ENCODE results near the gene WDCP.
"Not testable (repeated sequence)": the region's sequence is repeated elsewhere in the genome, so short reads cannot be mapped to it uniquely, and the experiment has no call there.

WDCP gene, protein sequence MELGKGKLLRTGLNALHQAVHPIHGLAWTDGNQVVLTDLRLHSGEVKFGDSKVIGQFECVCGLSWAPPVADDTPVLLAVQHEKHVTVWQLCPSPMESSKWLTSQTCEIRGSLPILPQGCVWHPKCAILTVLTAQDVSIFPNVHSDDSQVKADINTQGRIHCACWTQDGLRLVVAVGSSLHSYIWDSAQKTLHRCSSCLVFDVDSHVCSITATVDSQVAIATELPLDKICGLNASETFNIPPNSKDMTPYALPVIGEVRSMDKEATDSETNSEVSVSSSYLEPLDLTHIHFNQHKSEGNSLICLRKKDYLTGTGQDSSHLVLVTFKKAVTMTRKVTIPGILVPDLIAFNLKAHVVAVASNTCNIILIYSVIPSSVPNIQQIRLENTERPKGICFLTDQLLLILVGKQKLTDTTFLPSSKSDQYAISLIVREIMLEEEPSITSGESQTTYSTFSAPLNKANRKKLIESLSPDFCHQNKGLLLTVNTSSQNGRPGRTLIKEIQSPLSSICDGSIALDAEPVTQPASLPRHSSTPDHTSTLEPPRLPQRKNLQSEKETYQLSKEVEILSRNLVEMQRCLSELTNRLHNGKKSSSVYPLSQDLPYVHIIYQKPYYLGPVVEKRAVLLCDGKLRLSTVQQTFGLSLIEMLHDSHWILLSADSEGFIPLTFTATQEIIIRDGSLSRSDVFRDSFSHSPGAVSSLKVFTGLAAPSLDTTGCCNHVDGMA

DNA sequence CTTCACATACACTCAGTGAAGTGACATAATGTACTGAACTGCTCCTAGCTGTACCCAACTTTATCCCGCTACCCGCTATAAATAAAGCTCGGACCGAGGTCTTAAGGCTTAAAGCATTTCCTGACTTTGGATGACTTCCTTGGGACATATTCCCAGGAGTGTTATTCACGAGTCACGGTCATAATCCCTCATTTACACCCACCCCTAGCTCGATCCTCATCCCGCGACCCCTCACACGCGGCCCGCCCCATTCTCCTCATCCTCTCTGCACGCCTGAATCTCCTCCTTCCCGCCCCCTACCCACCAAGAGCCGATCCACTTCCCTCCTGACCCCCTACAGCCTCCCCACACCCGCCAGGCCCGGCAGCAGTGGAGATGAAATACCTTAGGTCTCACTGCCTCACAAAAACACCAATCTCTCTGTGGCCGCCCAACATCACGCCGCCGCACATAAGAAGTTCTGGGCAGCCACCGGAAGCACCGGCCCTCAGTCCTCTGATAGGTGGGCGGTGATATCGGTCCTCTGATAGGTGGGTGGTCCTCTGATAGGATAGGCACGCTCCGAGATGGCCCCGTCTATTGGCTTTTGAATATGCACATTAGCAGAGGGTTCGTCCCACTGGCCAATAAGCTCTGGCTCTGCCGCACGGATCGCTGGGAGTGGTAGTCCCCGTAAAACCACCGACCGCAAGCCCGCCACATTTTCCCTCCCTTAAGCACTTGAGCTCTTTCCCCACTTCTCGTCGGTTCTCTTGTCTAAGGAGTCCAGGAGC is at the start of gene WDCP:
Gene WDCP, minus strand, starts transcription at position 462 of the 773 bp plus-strand sequence. CDS start 7,897 bp downstream, outside the sequence.
- POLR2A ChIA-PET: interaction anchor here (0.8 to 2.4 kb wide), 28 partner anchors 8 to 313 kb away, joined by 3 to 44 read pairs (median 4); partner anchors contain the start of genes ATAD2B, ITSN2, SF3B6 and TP53I3
- CTCF ChIA-PET: interaction anchor here (0.5 to 1.9 kb wide), 5 partner anchors 23 to 122 kb away, joined by 3 to 6 read pairs (median 4); partner anchors contain the start of genes ATAD2B and TP53I3
- DNase-seq (ENCODE audit: extremely low spot score): peak; percentile 91
- TF ChIP-seq, protein P1, sequence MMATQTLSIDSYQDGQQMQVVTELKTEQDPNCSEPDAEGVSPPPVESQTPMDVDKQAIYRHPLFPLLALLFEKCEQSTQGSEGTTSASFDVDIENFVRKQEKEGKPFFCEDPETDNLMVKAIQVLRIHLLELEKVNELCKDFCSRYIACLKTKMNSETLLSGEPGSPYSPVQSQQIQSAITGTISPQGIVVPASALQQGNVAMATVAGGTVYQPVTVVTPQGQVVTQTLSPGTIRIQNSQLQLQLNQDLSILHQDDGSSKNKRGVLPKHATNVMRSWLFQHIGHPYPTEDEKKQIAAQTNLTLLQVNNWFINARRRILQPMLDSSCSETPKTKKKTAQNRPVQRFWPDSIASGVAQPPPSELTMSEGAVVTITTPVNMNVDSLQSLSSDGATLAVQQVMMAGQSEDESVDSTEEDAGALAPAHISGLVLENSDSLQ (IDR thresholded peaks at IDR 0.05): peak; percentile 91
- TF ChIP-seq FOXK2 (IDR thresholded peaks at IDR 0.05) (no peak), ELF4 (IDR thresholded peaks at IDR 0.05) (peak; percentile 47; the same call in 1 of the 2 replicates), L3MBTL2 (conservative IDR thresholded peaks at IDR 0.05) (peak; percentile 84)

DNA sequence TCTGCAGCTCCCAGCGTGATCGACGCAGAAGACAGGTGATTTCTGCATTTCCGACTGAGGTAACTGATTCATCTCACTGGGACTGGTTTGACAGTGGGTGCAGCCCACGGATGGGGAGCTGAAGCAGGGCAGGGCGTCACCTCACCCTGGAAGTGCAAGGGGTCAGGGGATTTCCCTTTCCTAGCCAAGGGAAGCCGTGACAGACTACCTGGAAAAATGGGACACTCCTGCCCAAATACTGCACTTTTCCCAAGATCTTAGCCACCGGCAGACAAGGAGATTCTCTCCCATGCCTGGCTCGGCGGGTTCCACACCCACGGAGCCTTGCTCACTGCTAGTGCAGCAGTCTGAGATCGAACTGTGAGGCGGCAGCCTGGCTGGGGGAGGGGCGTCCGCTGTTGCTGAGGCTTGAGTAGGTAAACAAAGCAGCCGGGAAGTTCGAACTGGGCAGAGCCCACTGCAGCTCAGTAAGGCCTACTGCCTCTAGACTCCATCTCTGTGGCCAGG is 48.0 kb upstream of the WDCP start:
- CTCF ChIA-PET: interaction anchor here (1.2 kb wide), 1 partner anchor 11 kb away, joined by 5 read pairs; the partner anchor contains the start of gene TP53I3
- DNase-seq (ENCODE audit: extremely low spot score); POLR2A ChIA-PET: not testable (repeated sequence)

DNA sequence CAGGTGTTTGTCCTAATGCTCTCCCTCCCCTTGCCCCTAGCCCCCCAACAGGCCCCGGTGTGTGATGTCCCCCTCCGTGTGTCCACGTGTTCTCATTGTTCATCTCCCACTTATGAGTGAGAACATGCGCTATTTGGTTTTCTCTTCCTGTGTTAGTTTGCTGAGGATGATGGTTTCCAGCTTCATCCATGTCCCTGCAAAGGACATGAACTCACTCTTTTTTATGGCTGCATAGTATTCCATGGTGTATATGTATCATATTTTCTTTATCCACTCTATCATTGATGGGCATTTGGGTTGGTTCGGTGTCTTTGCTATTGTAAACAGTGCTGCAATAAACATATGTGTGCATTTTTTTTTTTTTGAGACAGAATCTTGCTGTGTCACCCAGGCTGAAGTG is 46.1 kb upstream of the WDCP start:
- POLR2A ChIA-PET; DNase-seq (ENCODE audit: extremely low spot score); CTCF ChIA-PET: not testable (repeated sequence)

DNA sequence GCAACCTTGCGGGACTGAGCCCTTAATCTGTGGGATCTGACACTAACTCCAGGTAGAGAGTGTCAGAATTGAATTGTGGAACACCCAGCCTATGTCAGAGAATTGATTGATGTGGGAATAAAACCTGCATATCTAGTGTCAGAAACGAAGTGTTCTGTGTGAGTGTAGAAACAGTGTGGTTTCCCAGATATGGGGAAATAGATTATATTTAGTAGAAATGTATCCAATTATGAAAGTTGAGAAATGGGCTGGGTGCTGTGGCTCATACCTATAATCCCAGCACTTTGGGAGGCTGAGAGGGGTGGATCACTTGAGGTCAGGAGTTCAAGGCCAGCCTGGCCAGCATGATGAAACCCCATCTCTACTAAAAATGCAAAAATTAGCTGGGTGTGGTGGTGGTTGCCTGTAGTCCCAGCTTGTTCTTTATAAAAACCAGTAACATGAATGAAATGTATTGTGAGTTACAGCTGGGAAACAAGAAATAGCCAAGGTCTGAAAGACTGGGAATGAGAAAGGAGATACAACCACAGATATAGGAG is 41.7 kb upstream of the WDCP start:
- DNase-seq (ENCODE audit: extremely low spot score): no peak
- ChIA-PET CTCF (no interaction called here), POLR2A (no interaction called here)
- TF ChIP-seq BHLHE40 (IDR thresholded peaks at IDR 0.05; ENCODE audit: borderline replicate concordance) (no peak), HDGF (IDR thresholded peaks at IDR 0.05; ENCODE audit: borderline replicate concordance) (no peak), SP1 (IDR thresholded peaks at IDR 0.05) (no peak), SUZ12 (IDR thresholded peaks at IDR 0.05) (no peak), ELF4 (IDR thresholded peaks at IDR 0.05) (no peak), LEF1 (IDR thresholded peaks at IDR 0.05; ENCODE audit: borderline replicate concordance) (no peak), TARDBP (IDR thresholded peaks at IDR 0.05) (no peak), ARNT (IDR thresholded peaks at IDR 0.05) (no peak), FOXM1 (IDR thresholded peaks at IDR 0.05; ENCODE audit: borderline replicate concordance) (no peak), CTBP1 (IDR thresholded peaks at IDR 0.05; ENCODE audit: borderline replicate concordance) (no peak)

DNA sequence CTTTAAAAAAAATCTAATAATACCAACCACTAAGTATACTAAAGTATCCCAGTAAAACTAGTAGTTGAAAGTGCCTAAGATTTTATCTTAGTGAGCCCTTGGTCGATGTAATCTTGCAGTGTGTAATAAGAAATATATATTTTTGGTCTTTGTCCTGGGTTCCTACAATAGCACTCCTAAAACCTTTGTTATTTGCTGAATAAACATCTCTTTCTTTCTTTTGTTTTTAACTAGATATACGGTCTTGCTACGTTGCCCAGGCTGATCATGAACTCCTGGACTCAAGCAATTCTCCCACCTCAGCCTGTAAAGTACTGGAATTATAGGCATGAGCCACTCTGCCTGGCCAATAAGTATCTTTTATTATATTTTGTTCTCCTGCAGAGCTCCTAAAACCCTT is 39.8 kb upstream of the WDCP start:
- DNase-seq (ENCODE audit: extremely low spot score): no peak
- ChIA-PET POLR2A (interaction anchor here (0.7 kb wide), 1 partner anchor 40 kb away, joined by 3 read pairs; the partner anchor contains the start of gene WDCP), CTCF (no interaction called here)
- no peak for TF ChIP-seq ZNF384 (IDR thresholded peaks at IDR 0.05)

DNA sequence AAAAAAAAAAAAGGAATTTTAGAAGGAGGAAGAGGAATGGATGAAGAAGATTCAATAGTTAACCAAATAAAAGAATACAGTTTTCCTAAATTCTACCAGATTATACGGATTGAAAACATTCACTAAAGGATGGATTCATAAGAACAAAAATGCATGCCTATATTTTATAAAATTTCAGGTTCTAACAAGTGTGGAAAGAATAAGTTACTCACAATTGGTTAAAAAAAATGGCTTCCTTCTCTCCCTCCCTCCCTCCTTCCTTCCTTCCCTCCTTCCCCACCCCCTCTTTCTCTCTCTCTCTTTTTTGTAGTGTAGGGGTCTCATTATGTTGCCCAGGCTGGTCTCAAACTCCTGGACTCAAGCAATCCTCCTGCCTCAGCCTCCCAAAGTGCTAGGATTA is 39.0 kb upstream of the WDCP start:
- POLR2A ChIA-PET: no interaction called here
- no peak for TF ChIP-seq CTBP1 (IDR thresholded peaks at IDR 0.05; ENCODE audit: borderline replicate concordance)
- TF ChIP-seq LEF1 (IDR thresholded peaks at IDR 0.05; ENCODE audit: borderline replicate concordance): no peak
- no peak for TF ChIP-seq L3MBTL2 (conservative IDR thresholded peaks at IDR 0.05)
- CTCF ChIA-PET: no interaction called here

DNA sequence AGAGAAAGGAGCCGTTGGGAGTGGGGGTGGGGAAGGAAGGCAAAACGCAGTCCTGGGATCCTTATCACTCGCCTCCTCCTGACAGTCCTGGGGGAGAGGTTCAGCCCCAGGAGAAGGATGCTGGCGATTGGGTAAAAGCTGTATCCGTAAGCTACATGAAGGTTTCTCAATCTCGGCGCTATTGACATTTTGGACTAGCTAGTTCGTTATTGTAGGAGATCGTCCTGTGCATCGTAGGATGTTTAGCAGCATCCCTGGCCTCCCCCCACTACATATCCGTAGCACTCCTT is 38.0 kb upstream of the WDCP start:
- TF ChIP-seq SUZ12 (IDR thresholded peaks at IDR 0.05): no peak
- TF ChIP-seq ELF4 (IDR thresholded peaks at IDR 0.05): no peak
- no peak for TF ChIP-seq CTBP1 (IDR thresholded peaks at IDR 0.05; ENCODE audit: borderline replicate concordance)
- no peak for TF ChIP-seq FOXA1 (IDR thresholded peaks at IDR 0.05)
- TF ChIP-seq SP1 (IDR thresholded peaks at IDR 0.05): no peak
- no peak for TF ChIP-seq BHLHE40 (IDR thresholded peaks at IDR 0.05; ENCODE audit: borderline replicate concordance)
- no peak for TF ChIP-seq LEF1 (IDR thresholded peaks at IDR 0.05; ENCODE audit: borderline replicate concordance)
- no peak for TF ChIP-seq NFRKB (IDR thresholded peaks at IDR 0.05)
- TF ChIP-seq, protein P1 (IDR thresholded peaks at IDR 0.05): no peak
- no peak for TF ChIP-seq L3MBTL2 (conservative IDR thresholded peaks at IDR 0.05)
- TF ChIP-seq HDGF (IDR thresholded peaks at IDR 0.05; ENCODE audit: borderline replicate concordance): no peak
- ChIA-PET CTCF (interaction anchor here (1.5 kb wide), 2 partner anchors 21 to 158 kb away, joined by 7 to 9 read pairs; partner anchors contain the start of gene ATAD2B), POLR2A (interaction anchor here (1.9 to 2.5 kb wide), 5 partner anchors 36 to 158 kb away, joined by 6 to 26 read pairs (median 14); partner anchors contain the start of genes ATAD2B, FAM228B, FKBP1B and PFN4)
- no peak for DNase-seq (ENCODE audit: extremely low spot score)

More for the DNA sequence above, 39.0 kb upstream of the WDCP start:
- DNase-seq (ENCODE audit: extremely low spot score): no peak
